Thyroid gland (tissue), 4 donors: ENCODE measurements around the gene BEND6. TPM values are rescaled to one million over a fixed set of nuclear protein-coding genes. Genes with fewer than 3 reads are reported as not detected.

Source experiments
- DNase-seq, 2 donors: peaks; one replicate each; pipeline ENCODE4 v3.0.0-alpha.2; 2019
- H3K27ac ChIP-seq, 3 donors: fragments of 200-600 bp; sonication (generic); 1 replicate in 2 of 3; 2 replicates in 1 of 3; pipeline ENCODE4 v1.5.1; 2016 to 2019; ENCODE audit warnings: mild to moderate bottlenecking in 1 of 3, moderate library complexity in 1 of 3
- H3K27me3 ChIP-seq: fragments of 200-600 bp; sonication (generic); one replicate; pipeline ENCODE4 v1.5.1; 2019
- H3K36me3 ChIP-seq, 2 donors: fragments of 200-600 bp; sonication (generic); one replicate each; pipeline ENCODE4 v1.5.1; 2016 to 2019
- H3K4me1 ChIP-seq, 2 donors: fragments of 200-600 bp; sonication (generic); one replicate each; pipeline ENCODE4 v1.5.1; 2017 to 2019
- H3K4me3 ChIP-seq, 3 donors: fragments of 200-600 bp; sonication (generic); replicated peaks in 1 of 3; 1 replicate in 2 of 3; 2 replicates in 1 of 3; pipeline ENCODE4 v1.5.1; 2016; ENCODE audit warnings: mild to moderate bottlenecking in 1 of 3
- H3K9me3 ChIP-seq: fragments of 200-600 bp; sonication (generic); one replicate; pipeline ENCODE4 v1.5.1; 2017
- CTCF ChIP-seq, 6 experiments: fragments of 200-600 bp in 3 of 6; fragments of 450-650 bp in 3 of 6; sonication (generic) in 3 of 6; IDR thresholded peaks; one replicate each; pipeline ENCODE4 v1.5.1; 2016 to 2019; ENCODE audit warnings: antibody characterized with exemption in 6 of 6, mild to moderate bottlenecking in 2 of 6, inconsistent platforms in 1 of 6, moderate library complexity in 1 of 6
- POLR2A ChIP-seq, 2 donors: fragments of 450-650 bp; IDR thresholded peaks; one replicate each; pipeline ENCODE4 v1.6.1; 2017; ENCODE audit warnings: antibody characterized with exemption in 2 of 2, mild to moderate bottlenecking in 2 of 2, moderate library complexity in 1 of 2
- WGBS, 2 donors: methylation state at CpG; one replicate each; pipeline ENCODE4 v1.1.5; 2017; 5-methylcytosine and 5-hydroxymethylcytosine counted together
- intact Hi-C: fragments of 100-400 bp; cut with DNase I; formaldehyde crosslinking; loops from one replicate; pipeline ENCODE4 v1.15.1; 2023
- total RNA-seq, 4 donors: library from RNA; depleted of rRNA; stranded (reverse); fragments of >200 nt; gene quantifications; one replicate each; pipeline ENCODE4 v1.2.3, GENCODE V29; 2016

The BEND6 gene
- total RNA-seq, 4 donors from 2014 or later, result 1.1 to 7.1 (median 3.0) TPM

DNA sequence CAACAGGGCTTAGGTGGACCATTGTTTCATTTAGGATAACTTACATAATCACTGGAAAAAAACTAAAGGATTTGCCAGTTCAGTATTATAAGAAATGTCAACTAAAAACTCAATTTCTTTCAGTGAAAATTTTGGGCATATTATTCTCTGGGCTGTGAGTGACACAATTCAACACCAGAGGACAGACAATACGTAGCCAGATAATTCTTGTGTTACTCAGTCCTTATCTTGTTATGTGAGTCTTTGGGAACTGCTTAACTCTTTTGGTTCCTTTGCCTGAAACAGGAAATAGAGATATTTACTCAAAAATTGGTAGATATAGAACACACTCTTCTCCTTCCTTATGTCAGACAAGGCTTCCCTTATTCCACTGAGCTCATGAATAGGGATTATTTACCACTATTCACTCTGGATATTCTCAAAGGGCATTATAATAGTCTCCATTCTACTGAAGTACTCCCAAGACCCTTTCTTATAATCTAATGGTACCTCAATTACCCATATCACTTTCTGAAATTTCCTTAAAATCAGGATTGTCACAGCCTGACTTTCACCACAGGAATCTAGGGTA lies 4.9 kb upstream of the BEND6 start:
- intact Hi-C loops, result no loop called here
- 70 to 77% methylated on average over 1 of the region's 1 CpG for WGBS, 2 donors

DNA sequence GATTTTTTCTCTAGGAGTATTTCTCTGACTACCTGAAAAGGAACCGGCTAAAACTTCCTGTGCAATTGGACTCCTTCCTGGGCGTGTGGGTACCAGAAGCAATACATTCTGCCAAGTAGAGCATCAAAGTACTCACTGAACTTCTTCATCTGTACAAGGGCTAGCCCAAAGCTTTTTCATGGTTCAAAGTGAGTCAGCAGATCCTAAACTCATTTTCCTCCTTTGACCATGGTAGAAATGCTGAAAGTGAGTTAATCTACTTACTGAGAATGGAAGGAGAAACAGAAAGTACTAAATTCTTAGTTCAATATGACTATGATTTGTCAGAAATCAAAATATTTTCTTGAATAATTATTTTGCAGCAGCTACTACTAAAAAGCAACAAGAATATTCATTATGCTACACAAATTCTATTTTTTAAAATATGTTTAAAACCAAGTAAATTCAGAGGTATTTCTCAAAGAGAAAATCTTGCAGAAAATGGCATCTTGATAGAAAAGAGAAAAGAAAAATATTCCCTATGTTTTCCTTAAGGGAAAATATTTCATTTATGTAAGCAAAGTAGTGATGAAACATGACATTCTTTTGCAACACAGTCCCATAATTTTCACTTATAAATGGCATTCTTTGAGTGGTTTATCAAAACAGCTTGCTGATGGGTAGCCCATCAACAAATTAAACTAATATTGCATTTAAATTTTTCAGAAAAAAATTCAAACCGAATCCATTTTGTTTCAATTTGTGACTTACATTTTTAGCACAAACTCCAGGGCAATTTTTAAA lies 3.7 kb upstream of the BEND6 start:
- Histone ChIP-seq H3K36me3 (no peaks in the 10 kb centered on the region), H3K4me1 (peaks cover 11 to 17% of the 10 kb centered on the region in 2 donors), H3K9me3 (no peaks in the 10 kb centered on the region), H3K4me3 (no peak overlapping the region), H3K27ac (no peak overlapping the region), H3K27me3 (no peaks in the 10 kb centered on the region)
- DNase-seq, result no peak
- WGBS, 2 donors, result 68 to 72% methylated on average over 3 of the region's 3 CpGs
- TF ChIP-seq POLR2A (IDR thresholded peaks at IDR 0.05), result no peak
- no peak for TF ChIP-seq CTCF (IDR thresholded peaks at IDR 0.05)
- intact Hi-C loops, result no loop called here

More for the DNA sequence above, 4.9 kb upstream of the BEND6 start:
- H3K27me3 ChIP-seq, result no peaks in the 10 kb centered on the region
- TF ChIP-seq CTCF (IDR thresholded peaks at IDR 0.05) (no peak), POLR2A (IDR thresholded peaks at IDR 0.05) (no peak)
- H3K4me1 ChIP-seq, result peaks cover 6 to 10% of the 10 kb centered on the region in 2 donors
- H3K4me3 ChIP-seq, result no peak overlapping the region
- no peaks in the 10 kb centered on the region for H3K9me3 ChIP-seq
- H3K36me3 ChIP-seq, result no peaks in the 10 kb centered on the region
- no peak overlapping the region for H3K27ac ChIP-seq
- no peak for DNase-seq

DNA sequence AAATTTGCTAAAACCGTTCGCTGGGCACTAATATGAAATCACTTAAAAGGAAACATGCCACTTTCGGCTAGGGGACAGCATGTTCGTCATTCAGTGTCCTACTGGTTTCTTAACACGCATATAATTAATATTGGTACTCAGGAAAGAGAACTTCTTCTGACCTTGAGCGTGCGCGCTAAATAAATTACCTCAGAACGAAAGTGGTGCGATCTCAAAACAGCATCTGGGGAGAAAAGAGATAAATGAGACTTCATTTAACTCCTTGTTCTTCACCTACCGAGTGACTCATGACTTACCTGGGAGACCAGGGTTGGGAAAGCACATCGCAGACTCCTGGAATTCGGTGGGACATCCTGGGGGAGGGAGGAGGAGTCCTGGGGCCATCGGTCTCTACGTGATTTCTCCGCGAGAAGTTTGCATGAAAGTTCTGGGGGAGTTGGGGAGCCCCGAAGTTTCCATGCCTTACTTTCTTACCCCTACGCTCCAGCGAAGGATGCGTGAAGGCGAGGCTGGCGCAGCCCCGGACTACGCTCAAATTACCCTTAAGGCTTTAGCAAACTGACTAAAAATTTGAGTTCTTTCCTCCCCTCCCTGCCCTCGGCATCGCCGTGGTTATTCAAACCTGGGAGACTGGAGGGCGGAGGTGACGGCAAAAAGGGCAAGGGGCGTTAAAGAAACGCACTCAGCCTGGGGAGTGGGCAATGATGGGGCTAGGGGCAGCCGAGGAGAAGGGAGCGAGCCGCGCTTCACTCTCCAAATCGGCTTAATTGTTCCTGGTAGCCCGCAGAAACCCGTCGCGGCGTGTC lies 1.1 kb upstream of the BEND6 start:
- 4 to 6% methylated on average over 42 of the region's 42 CpGs for WGBS, 2 donors
- Histone ChIP-seq H3K4me1 (peaks cover 11 to 17% of the 10 kb centered on the region in 2 donors), H3K27me3 (no peaks in the 10 kb centered on the region), H3K27ac (no peak overlapping the region), H3K36me3 (no peaks in the 10 kb centered on the region), H3K9me3 (no peaks in the 10 kb centered on the region), H3K4me3 (peak overlapping the region; percentile 2 to 49 (median 37))
- DNase-seq, result no peak
- intact Hi-C loops, result no loop called here
- TF ChIP-seq CTCF (IDR thresholded peaks at IDR 0.05) (no peak), POLR2A (IDR thresholded peaks at IDR 0.05) (no peak)

DNA sequence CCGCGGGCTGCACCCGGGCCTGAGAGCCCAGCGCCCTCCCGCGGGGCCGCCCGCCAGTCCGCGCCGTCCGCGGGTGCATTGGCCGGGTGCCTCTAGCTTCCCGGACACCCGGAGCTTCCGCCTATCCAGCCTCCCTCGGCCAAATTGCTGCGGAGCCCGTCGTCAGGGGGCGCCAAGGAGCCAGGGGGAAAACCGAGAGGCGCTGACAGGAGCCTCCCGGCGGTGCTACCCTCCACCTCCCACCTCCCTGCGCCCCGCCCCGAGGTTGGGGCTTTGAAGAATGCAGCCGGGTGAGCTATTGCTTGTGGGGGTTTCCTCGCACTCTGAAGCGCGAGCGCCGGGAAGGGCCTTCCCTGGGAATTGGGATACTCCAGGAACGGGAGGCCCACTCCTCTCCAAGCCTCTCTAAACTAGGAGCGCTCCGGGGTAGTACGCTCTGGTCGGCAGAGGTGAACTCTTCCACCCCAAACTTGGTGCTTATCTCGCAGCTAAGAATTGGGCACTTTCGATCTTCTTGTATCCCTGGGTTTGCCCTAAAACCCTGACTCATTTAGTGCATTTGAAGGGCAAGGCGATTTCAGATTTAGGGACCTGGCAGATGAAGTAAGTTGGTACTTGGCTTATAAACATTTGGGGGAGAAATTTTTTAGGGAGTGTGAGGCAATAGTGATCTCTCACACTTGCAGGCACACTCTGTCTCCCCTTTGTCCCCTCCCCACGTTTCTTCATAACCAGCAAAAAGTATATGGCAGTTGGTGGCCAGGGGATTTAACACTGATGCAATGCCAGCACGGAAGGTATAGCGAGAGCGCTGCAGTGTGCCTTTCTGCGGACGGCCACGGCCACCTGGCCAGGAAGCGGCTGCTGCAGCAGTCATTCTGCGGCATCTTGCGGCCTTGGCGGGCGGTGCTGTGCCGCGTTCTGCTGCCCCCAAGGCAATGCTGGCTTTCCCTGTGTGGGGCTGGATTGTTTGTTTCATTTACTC lies 556 bp downstream of the BEND6 start:
- intact Hi-C loops, result no loop called here
- peak; percentile 67 to 73 for DNase-seq
- TF ChIP-seq POLR2A (IDR thresholded peaks at IDR 0.05) (no peak), CTCF (IDR thresholded peaks at IDR 0.05) (peak; percentile 14 to 69 (median 36))
- 5 to 7% methylated on average over 17 to 30 of the region's 57 CpGs for WGBS, 2 donors
- Histone ChIP-seq H3K36me3 (no peaks in the 10 kb centered on the region), H3K4me1 (peaks cover 11 to 17% of the 10 kb centered on the region in 2 donors), H3K4me3 (peak overlapping the region; percentile 8 to 49 (median 29)), H3K27ac (no peak overlapping the region), H3K9me3 (no peaks in the 10 kb centered on the region), H3K27me3 (no peaks in the 10 kb centered on the region)
